ENCODE results near the gene RUSC1.
A peak's percentile ranks its signal among the peaks of the same experiment; 100 is the strongest.
"Not testable (repeated sequence)": the region's sequence is repeated elsewhere in the genome, so short reads cannot be mapped to it uniquely, and the experiment has no call there.

The RUSC1 gene

GRCh38 chr1:155324037-155324716 is 3.5 kb downstream of the RUSC1 start:
- peak; percentile 96 for DNase-seq (ENCODE audit: low read depth)

GRCh38 chr1:155324717-155325602 is 4.3 kb downstream of the RUSC1 start:
- no peak for DNase-seq (ENCODE audit: low read depth)

DNA sequence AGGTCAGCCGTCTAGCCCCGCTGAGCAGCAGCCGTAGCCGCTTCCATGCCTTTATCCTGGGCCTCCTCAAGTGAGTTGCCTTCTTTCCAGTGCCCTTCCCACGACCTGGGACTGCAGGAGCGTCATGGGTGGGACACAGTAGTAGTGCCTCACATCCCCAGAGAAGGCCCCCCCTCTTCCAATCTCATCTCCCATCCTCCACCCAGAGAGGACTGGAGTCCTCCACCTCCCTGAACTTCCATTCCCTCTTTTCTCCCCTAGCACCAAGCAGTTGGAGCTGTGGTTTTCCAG is 4.9 kb downstream of the RUSC1 start:
- no peak for DNase-seq (ENCODE audit: low read depth)

DNA sequence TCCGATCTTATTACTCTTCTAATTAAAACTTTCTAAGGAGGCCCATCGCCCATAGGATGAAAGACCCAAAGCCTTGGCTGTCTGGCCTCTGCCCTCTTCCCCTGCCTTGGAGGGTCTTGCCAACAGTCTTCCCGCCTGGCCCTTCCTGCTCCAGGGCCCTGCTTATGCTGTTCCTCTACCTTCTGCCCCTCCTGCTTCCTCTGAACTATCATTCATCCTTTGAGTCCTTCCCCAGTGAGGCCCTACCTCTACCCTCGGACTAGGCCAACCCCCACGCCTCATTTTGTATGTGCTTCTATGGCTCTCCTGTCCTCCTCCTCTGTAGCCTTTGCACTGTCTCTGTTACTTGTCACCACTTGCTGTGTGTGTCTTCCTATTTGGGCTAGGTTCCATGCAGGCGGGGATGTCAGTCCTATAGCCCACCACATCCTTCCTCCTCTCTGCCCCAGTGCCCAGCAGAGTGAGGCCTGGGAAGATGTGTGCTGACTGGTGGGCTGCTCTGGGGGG is 5.4 kb downstream of the RUSC1 start:
- no peak for DNase-seq (ENCODE audit: low read depth)

DNA sequence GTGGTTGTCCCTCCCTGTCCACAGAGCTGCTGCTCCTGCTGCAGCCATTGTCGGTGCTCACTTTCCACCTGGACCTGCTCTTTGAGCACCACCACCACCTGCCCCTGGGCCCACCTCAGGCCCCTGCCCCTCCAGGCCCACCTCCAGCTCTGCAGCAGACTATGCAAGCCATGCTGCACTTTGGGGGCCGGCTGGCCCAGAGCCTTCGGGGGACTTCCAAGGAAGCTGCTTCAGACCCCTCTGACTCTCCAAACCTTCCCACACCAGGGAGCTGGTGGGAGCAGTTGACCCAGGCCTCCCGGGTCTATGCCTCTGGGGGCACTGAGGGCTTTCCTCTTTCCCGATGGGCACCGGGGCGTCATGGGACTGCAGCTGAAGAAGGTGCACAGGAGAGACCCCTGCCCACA is 5.9 kb downstream of the RUSC1 start:
- no peak for DNase-seq (ENCODE audit: low read depth)

DNA sequence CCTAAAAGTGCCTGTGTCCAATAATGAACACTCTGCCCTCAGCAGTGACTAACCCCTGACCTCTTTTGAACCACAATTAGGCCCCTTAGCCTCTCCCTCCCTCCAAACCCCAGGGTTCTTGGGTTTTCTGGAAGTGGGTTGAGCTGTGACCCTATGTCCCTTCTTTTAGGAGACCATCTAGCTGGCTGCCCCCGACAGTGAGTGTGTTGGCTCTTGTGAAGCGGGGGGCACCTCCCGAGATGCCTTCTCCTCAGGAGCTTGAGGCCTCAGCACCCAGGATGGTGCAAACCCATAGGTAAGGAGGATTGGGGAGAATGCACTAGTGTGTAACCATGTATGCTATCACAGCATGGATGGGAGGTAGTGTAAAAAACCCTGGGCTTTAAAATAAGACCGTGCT is 7.3 kb downstream of the RUSC1 start:
- DNase-seq (ENCODE audit: low read depth) = no peak

DNA sequence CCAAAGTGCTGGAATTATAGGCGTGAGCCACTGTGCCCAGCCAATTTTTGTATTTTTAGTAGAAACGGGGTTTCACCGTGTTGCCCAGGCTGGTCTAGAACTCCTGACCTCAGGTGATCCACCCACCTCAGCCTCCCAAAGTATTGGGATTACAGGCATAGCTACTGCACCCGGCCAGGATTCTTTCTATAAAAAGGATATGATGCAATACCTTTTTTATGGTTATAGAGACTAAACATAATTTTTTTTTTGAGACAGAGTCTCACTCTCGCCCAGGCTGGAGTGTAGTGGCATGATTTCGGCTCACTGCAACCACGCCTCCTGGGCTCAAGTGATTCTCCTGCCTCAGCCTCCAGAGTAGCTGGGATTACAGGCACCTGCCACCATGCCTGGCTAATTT is 8.2 kb downstream of the RUSC1 start:
- DNase-seq (ENCODE audit: low read depth) = not testable (repeated sequence)

GRCh38 chr1:155329980-155330598 is 9.4 kb downstream of the RUSC1 start:
- no peak for DNase-seq (ENCODE audit: low read depth)

DNA sequence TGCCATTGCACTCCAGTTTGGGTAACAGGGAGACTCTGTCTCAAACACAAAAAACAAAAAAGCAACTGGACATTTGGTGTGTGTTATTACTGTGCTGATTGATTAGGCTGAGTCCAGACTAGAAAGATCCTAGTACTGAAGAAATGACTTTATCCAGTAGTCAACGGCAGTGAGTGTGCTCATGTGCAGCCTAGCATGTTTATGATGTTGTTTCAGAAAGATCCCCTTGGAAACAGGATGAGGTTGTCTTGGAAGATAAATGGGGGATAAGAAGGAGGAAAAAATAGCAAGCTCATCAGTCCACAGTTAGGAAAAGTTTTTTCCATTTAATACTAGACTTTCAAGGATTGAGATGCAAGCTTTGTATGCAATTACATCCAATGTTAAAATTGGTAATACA is 14.3 kb downstream of the RUSC1 start:
- DNase-seq (ENCODE audit: low read depth) = no peak

GRCh38 chr1:155339515-155340097 is 18.9 kb downstream of the RUSC1 start:
- DNase-seq (ENCODE audit: low read depth) = no peak

- DNase-seq (ENCODE audit: low read depth) = no peak
Measured at GRCh38 chr1:155342842-155343241, 22.1 kb downstream of the RUSC1 start.

- DNase-seq (ENCODE audit: low read depth) = no peak
Measured at GRCh38 chr1:155352631-155353030, 31.9 kb downstream of the RUSC1 start.

GRCh38 chr1:155360051-155360450 is 39.4 kb downstream of the RUSC1 start:
- no peak for DNase-seq (ENCODE audit: low read depth)

- peak; percentile 11 for DNase-seq (ENCODE audit: low read depth)
Measured at GRCh38 chr1:155379180-155379579, 58.5 kb downstream of the RUSC1 start.

GRCh38 chr1:155379631-155380090 is 59.0 kb downstream of the RUSC1 start:
- peak; percentile 82 for DNase-seq (ENCODE audit: low read depth)
